ENCODE results near the gene PSMB10.

Gene PSMB10

DNA sequence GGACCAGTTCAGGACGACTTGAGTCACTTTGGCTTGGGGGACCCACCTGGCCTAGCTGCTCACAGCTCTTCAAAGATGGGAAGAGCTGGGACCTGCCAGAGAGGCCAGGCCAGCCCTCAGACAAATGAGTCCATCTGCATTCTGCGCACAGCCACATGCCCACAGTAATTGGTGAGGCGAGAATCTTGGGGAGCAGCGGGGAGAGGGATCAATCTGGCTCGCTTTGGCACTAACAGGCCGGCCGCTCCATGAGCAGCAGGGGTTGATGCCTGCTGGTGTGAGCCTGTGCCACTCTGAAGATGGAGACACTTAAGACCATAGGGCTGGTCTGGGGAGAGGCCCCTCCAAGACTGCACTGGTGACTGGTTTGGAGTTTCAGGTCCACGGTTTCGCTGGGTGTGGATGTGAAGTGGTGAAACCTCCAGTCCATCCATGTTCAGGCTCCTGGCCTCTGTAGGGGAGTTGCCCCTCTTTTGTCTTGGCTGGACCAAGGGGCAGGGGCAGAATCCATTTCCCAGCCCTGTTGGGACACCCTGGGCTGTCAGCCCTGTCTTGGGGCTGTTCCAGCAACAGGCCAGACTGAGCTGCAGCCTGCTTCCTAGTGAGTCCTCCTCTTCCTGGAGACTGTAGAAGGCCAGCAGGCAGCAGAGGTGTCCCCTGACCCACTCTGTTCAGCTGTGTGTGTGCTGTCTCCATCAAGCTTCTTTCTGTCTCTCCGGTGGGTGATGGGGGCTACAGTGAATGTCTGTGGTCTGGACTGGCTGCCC, 12.3 kb downstream of the PSMB10 start:
- in situ Hi-C loops (cut with HindIII; ENCODE audit: low sequenced_read_pairs), result no loop called here
- no peak overlapping the region for H3K4me3 ChIP-seq (ENCODE audit: low read depth, low read length)
- TF ChIP-seq, protein P1, sequence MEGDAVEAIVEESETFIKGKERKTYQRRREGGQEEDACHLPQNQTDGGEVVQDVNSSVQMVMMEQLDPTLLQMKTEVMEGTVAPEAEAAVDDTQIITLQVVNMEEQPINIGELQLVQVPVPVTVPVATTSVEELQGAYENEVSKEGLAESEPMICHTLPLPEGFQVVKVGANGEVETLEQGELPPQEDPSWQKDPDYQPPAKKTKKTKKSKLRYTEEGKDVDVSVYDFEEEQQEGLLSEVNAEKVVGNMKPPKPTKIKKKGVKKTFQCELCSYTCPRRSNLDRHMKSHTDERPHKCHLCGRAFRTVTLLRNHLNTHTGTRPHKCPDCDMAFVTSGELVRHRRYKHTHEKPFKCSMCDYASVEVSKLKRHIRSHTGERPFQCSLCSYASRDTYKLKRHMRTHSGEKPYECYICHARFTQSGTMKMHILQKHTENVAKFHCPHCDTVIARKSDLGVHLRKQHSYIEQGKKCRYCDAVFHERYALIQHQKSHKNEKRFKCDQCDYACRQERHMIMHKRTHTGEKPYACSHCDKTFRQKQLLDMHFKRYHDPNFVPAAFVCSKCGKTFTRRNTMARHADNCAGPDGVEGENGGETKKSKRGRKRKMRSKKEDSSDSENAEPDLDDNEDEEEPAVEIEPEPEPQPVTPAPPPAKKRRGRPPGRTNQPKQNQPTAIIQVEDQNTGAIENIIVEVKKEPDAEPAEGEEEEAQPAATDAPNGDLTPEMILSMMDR (IDR thresholded peaks at IDR 0.05; ENCODE audit: low read depth, low read length), result no peak
- no peak for DNase-seq (ENCODE audit: low read depth, low spot score)

DNA sequence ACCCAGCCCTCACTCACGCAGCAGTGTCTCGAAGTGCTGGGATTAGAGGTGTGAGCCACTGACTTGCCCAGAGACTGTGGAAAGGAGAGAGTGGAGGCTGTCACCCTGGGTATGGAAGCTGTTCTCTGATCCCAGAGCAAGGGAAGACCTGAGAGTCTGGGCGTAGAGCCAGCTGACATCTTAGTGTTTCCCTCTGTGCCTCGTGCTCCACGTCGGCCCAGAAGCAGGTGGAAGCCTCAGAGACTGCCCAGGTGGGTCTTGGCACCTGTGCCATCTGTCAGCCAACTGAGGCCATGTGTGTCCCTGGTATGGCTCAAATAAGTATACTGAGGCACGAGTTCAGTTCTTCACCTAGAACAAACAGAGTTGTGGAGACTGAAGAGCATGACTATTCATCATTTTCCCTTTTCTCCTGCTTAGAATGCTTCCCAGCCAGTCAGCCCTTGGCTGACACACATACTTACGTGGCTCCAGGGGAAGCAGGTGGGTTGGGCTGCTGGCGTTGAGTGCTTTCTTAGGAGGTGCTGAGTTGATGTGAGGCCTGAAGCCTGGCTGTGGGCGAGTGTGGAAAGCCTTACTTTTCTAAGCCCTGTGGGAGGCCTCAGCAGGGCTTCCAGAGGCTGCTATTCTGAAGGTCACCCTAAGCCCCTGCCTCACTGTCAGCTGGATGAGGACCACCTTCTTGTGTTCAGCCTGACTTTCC, 13.1 kb downstream of the PSMB10 start:
- in situ Hi-C loops (cut with HindIII; ENCODE audit: low sequenced_read_pairs), result no loop called here
- no peak for DNase-seq (ENCODE audit: low read depth, low spot score)

DNA sequence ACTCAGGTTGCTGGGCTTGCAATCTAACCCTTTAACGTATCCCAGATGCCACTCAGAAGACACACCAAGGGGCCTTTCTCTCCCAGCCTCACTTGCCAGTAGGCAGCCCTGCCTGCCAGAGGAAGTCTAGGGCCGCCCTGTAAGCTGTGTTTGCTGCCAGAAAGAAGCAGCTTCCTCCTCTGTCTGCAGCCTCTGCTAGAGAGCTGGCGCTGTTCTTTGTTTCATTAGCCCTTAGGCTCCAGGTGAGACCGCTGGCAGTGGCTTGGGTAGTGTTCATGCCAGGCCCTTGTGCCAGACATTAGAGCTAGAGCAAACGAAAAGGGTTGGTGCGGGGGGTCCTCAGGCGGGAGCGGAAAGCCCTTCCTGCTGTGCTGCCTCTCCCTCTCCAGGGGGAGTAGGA, 13.9 kb downstream of the PSMB10 start:
- in situ Hi-C loops (cut with HindIII; ENCODE audit: low sequenced_read_pairs), result no loop called here
- TF ChIP-seq, protein P1 (IDR thresholded peaks at IDR 0.05; ENCODE audit: low read depth, low read length), result no peak
- no peak for DNase-seq (ENCODE audit: low read depth, low spot score)
- no peak overlapping the region for H3K4me3 ChIP-seq (ENCODE audit: low read depth, low read length)

More for the DNA sequence above, 13.1 kb downstream of the PSMB10 start:
- TF ChIP-seq, protein P1 (IDR thresholded peaks at IDR 0.05; ENCODE audit: low read depth, low read length), result no peak
- no peak overlapping the region for H3K4me3 ChIP-seq (ENCODE audit: low read depth, low read length)

DNA sequence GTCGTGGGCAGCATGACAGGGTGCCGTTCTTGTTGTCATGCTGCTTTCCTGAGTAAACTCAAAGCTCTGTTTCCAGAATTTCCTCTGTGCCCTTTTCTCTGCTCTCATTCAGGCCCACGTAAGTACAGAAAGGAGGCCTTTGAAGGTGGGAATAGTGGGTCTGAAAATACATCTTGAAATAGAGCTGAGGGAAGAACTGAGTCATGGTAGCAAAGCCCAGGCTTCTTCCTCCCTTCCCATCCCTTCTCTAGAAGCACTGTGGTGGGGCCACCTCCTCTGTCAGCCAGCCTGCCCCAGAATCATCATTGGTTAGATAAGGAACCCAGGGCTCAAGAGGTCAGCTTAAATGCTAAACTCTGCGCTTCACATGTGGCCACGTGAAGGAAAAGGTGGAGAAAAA, 14.4 kb downstream of the PSMB10 start:
- TF ChIP-seq, protein P1 (IDR thresholded peaks at IDR 0.05; ENCODE audit: low read depth, low read length), result no peak
- no peak for DNase-seq (ENCODE audit: low read depth, low spot score)
- H3K4me3 ChIP-seq (ENCODE audit: low read depth, low read length), result no peak overlapping the region
- in situ Hi-C loops (cut with HindIII; ENCODE audit: low sequenced_read_pairs), result no loop called here

DNA sequence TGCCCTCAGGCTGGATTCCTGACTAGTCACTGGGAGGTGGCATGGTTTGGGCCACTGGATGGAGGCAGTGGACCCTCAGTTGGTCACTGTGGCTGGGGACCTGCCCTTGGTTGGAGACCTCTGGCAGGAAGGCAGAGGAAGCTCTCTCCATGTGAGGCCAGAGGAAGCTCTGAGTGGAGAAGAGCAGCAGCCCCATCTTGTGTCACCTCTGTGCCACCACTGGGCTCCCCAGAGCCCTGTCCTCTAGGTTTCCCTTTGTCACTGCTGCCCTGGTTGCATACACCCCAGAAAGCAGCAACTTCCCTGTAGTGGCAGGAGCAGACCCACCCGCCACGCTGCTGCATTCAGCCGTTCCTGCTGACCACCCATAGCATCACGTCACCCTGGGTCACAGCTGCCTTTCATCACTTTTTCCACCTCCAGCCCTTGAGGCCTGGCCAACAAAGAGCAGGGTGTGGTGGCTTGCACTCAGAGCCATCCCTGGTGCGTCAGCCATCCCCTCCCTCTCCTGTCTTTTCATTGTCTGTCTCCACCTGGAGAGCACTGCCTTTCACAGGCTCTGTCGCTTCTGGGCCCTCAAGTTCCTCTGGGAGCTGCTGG, 16.9 kb downstream of the PSMB10 start:
- no peak for DNase-seq (ENCODE audit: low read depth, low spot score)
- in situ Hi-C loops (cut with HindIII; ENCODE audit: low sequenced_read_pairs), result no loop called here
- TF ChIP-seq, protein P1 (IDR thresholded peaks at IDR 0.05; ENCODE audit: low read depth, low read length), result no peak

DNA sequence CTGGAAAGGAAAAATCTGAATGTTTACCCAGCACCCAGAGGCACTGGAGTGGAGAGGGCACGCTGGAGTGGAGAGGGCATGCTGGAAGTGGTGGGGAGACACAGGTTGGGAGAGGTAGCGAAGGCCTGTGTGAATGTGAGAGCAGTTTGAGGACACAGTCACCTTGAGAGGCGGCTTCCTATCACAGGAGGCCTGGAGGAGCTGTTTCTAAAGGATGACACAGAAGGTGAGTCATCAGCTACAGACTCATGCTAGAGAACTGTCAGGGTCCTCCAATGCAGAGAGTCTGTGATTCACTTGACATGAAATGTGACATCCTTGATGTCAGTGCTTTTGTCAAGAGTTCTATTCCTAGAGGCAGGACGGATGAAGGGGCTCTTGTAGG, 18.8 kb downstream of the PSMB10 start:
- H3K4me3 ChIP-seq (ENCODE audit: low read depth, low read length), result no peak overlapping the region
- DNase-seq (ENCODE audit: low read depth, low spot score), result peak; percentile 74
- in situ Hi-C loops (cut with HindIII; ENCODE audit: low sequenced_read_pairs), result no loop called here
- TF ChIP-seq, protein P1 (IDR thresholded peaks at IDR 0.05; ENCODE audit: low read depth, low read length), result no peak

More for the DNA sequence above, 16.9 kb downstream of the PSMB10 start:
- no peak overlapping the region for H3K4me3 ChIP-seq (ENCODE audit: low read depth, low read length)

Data from astrocyte of the spinal cord (primary cell).